Measurements from ENCODE around the gene BRD3OS.

Gene BRD3OS

GRCh38 chr9:134053941-134054761 lies 28.9 kb downstream of the BRD3OS start:
- no peak for DNase-seq

- DNase-seq = no peak
Measured at GRCh38 chr9:134054891-134055811, 29.9 kb downstream of the BRD3OS start.

- no peak for DNase-seq
Measured at GRCh38 chr9:134055981-134056461, 30.7 kb downstream of the BRD3OS start.

GRCh38 chr9:134056483-134057306 lies 31.4 kb downstream of the BRD3OS start:
- DNase-seq = no peak

- DNase-seq = no peak
Measured at GRCh38 chr9:134057307-134057657, 32.0 kb downstream of the BRD3OS start.

- no peak for DNase-seq
Measured at GRCh38 chr9:134057751-134058701, 32.7 kb downstream of the BRD3OS start.

- no peak for DNase-seq
Measured at GRCh38 chr9:134058716-134059115, 33.4 kb downstream of the BRD3OS start.

GRCh38 chr9:134059188-134059641 lies 33.9 kb downstream of the BRD3OS start:
- DNase-seq = no peak

GRCh38 chr9:134059661-134060395 lies 34.5 kb downstream of the BRD3OS start:
- DNase-seq = peak; percentile 8

- DNase-seq = no peak
Measured at GRCh38 chr9:134060546-134060945, 35.3 kb downstream of the BRD3OS start.

- DNase-seq = no peak
Measured at GRCh38 chr9:134061019-134061687, 35.9 kb downstream of the BRD3OS start.

GRCh38 chr9:134061688-134062371 lies 36.5 kb downstream of the BRD3OS start:
- no peak for DNase-seq

- no peak for DNase-seq
Measured at GRCh38 chr9:134062461-134063087, 37.3 kb downstream of the BRD3OS start.

GRCh38 chr9:134063088-134063570 lies 37.8 kb downstream of the BRD3OS start:
- no peak for DNase-seq

GRCh38 chr9:134063571-134064450 lies 38.5 kb downstream of the BRD3OS start:
- DNase-seq = no peak

- no peak for DNase-seq
Measured at GRCh38 chr9:134064711-134065110, 39.4 kb downstream of the BRD3OS start.

GRCh38 chr9:134065612-134066419 lies 40.5 kb downstream of the BRD3OS start:
- peak; percentile 68 for DNase-seq

Measured in CD4-positive, alpha-beta T cell treated with Interleukin-4 for 4 hours (primary cell).